B cell (primary cell): ENCODE results near the gene CDC42BPG. TPM values are rescaled to one million over a fixed set of nuclear protein-coding genes. Genes with fewer than 3 reads are reported as not detected.
A peak's percentile ranks its signal among the peaks of the same experiment; 100 is the strongest.

Experiments used
- ATAC-seq: fragments of 200-7000 bp; cut with Tn5 transposase; one replicate; pipeline ENCODE4 v1.10.0; 2021; ENCODE audit warnings: low read depth, mild to moderate bottlenecking, moderate number of reproducible peaks, moderate library complexity
- CTCF ChIA-PET: fragments of 350-600 bp; sonication (Branson Sonifier 250); formaldehyde crosslinking; loops from one replicate; lab custom pipeline; 2021; ENCODE audit warnings: antibody characterized with exemption, inconsistent platforms; lab: Charles Lee
- POLR2A ChIA-PET: fragments of 350-600 bp; sonication (Branson Sonifier 250); formaldehyde crosslinking; loops from one replicate; lab custom pipeline; 2021; ENCODE audit warnings: antibody characterized with exemption; lab: Charles Lee
- DNase-seq: peaks from one replicate; pipeline ENCODE4 v3.0.0; 2013
- H2AFZ ChIP-seq: 2 replicates; pipeline ENCODE4 v1.6.1; 2012; ENCODE audit warnings: mild to moderate bottlenecking, low read depth, low read length; ENCODE audit not compliant: insufficient read depth, poor library complexity, severe bottlenecking
- H3K27ac ChIP-seq, 2 donors: 1 replicate in 1 of 2; 2 replicates in 1 of 2; pipeline ENCODE4 v1.5.1; 2012 to 2013; ENCODE audit warnings: low read length in 2 of 2, mild to moderate bottlenecking in 2 of 2, moderate library complexity in 1 of 2
- H3K27me3 ChIP-seq, 4 experiments: fragments of 200-600 bp in 1 of 4; sonication (generic) in 1 of 4; replicated peaks in 1 of 4; 1 replicate in 2 of 4; 2 replicates in 2 of 4; pipeline versions ENCODE4 v1.6.1 to v1.7.0; 2013 to 2016; ENCODE audit warnings: low read length in 3 of 4, mild to moderate bottlenecking in 2 of 4, mixed read lengths in 1 of 4, moderate library complexity in 1 of 4; ENCODE audit not compliant: insufficient read depth in 4 of 4, control insufficient read depth in 3 of 4; ENCODE audit errors: control extremely low read depth in 1 of 4
- H3K36me3 ChIP-seq, 2 experiments: replicated peaks in 1 of 2; 1 replicate in 1 of 2; 2 replicates in 1 of 2; pipeline versions ENCODE4 v1.6.1 to v1.7.1; 2013; ENCODE audit warnings: low read length in 1 of 2; ENCODE audit not compliant: insufficient read depth in 2 of 2, control insufficient read depth in 1 of 2; ENCODE audit errors: control extremely low read depth in 1 of 2, extremely low read depth in 1 of 2
- H3K4me1 ChIP-seq, 2 donors: fragments of 200-600 bp in 1 of 2; sonication (generic) in 1 of 2; 1 replicate in 1 of 2; 2 replicates in 1 of 2; pipeline versions ENCODE4 v1.5.1 to v1.6.1; 2013 to 2017; ENCODE audit warnings: low read length in 2 of 2; ENCODE audit not compliant: control insufficient read depth in 2 of 2, insufficient read depth in 2 of 2
- H3K4me2 ChIP-seq: replicated peaks from 2 replicates; pipeline ENCODE3; 2012; ENCODE audit warnings: mild to moderate bottlenecking, low read depth, low read length; ENCODE audit not compliant: poor library complexity, severe bottlenecking
- H3K4me3 ChIP-seq, 5 experiments: fragments of 200-600 bp in 1 of 5; sonication (generic) in 1 of 5; 1 replicate in 3 of 5; 2 replicates in 2 of 5; pipeline versions ENCODE4 v1.5.1 to v1.7.0; 2011 to 2016; ENCODE audit warnings: low read length in 4 of 5, mild to moderate bottlenecking in 4 of 5, low read depth in 2 of 5, control low read depth in 1 of 5, moderate library complexity in 1 of 5; ENCODE audit not compliant: insufficient read depth in 1 of 5; ENCODE audit errors: control extremely low read depth in 1 of 5, extremely low read depth in 1 of 5
- H3K79me2 ChIP-seq: fragments of 200-600 bp; sonication (generic); one replicate; pipeline ENCODE4 v1.6.0; 2016; ENCODE audit warnings: low read length; ENCODE audit not compliant: control insufficient read depth, insufficient read depth
- H3K9ac ChIP-seq: fragments of 200-600 bp; sonication (generic); 2 replicates; pipeline ENCODE4 v1.6.1; 2017; ENCODE audit warnings: mild to moderate bottlenecking, low read length, moderate library complexity
- H3K9me3 ChIP-seq, 3 donors: one replicate each; pipeline versions ENCODE4 v1.6.1 to v1.7.1; 2013; ENCODE audit warnings: low read length in 2 of 3; ENCODE audit not compliant: control insufficient read depth in 2 of 3, insufficient read depth in 1 of 3; ENCODE audit errors: control extremely low read depth in 1 of 3
- H4K20me1 ChIP-seq: 2 replicates; pipeline ENCODE4 v1.6.0; 2012; ENCODE audit warnings: mild to moderate bottlenecking, low read length; ENCODE audit not compliant: insufficient read depth, control insufficient read depth, poor library complexity, severe bottlenecking
- H3K27ac Mint-ChIP-seq: one replicate; pipeline ENCODE4 v1.8.0; 2021; ENCODE audit warnings: mixed read lengths
- H3K27me3 Mint-ChIP-seq: one replicate; pipeline ENCODE4 v1.8.0; 2021; ENCODE audit warnings: mixed read lengths
- H3K4me1 Mint-ChIP-seq: one replicate; pipeline ENCODE4 v1.8.0; 2021; ENCODE audit warnings: mixed read lengths
- H3K4me3 Mint-ChIP-seq: one replicate; pipeline ENCODE4 v1.8.0; 2021; ENCODE audit warnings: mixed read lengths
- H3K9me3 Mint-ChIP-seq: one replicate; pipeline ENCODE4 v1.8.0; 2022; ENCODE audit warnings: mixed read lengths; ENCODE audit not compliant: insufficient read depth
- EZH2 ChIP-seq: IDR thresholded peaks from 2 replicates; pipeline ENCODE4 v1.6.1; 2012; ENCODE audit warnings: borderline replicate concordance, low read depth, mild to moderate bottlenecking, moderate library complexity, low read length; ENCODE audit not compliant: insufficient read depth, poor library complexity, severe bottlenecking
- WGBS: methylation state at CpG from one replicate; pipeline ENCODE4 v1.1.5; 2013; ENCODE audit warnings: missing lambda C conversion rate; ENCODE audit not compliant: insufficient coverage; 5-methylcytosine and 5-hydroxymethylcytosine counted together
- intact Hi-C: fragments of 100-400 bp; cut with micrococcal nuclease; formaldehyde crosslinking; loops from one replicate; pipeline ENCODE4 v1.10.0; 2022
- polyA plus RNA-seq: library from polyadenylated mRNA; depleted of rRNA; stranded (reverse); fragments of >200 nt; gene quantifications from 2 replicates; pipeline ENCODE4 v1.2.3, GENCODE V29; 2012
- total RNA-seq, 2 donors: library from RNA; stranded (reverse); fragments of 120-200 nt in 1 of 2; gene quantifications; 1 replicate in 1 of 2; 2 replicates in 1 of 2; pipeline versions ENCODE4 v1.2.3 to v1.2.4, GENCODE V29; 2013 to 2022
- TF ChIP-seq, protein P1 (sequence below): fragments of 200-600 bp; IDR thresholded peaks from one replicate; pipeline ENCODE4 v1.8.0; 2022; ENCODE audit warnings: antibody characterized with exemption, mild to moderate bottlenecking

The CDC42BPG gene
- total and polyA plus RNA-seq, 2 donors (not counting 1 experiment from before 2014, with no cell fraction given): 3.7 to 8.7 TPM

GRCh38 chr11:64843686-64844329 lies 645 bp downstream of the CDC42BPG start:
- Mint-ChIP-seq H3K4me3 (peak overlapping the region; percentile 88), H3K27me3 (no peaks in the 10 kb centered on the region), H3K9me3 (no peaks in the 10 kb centered on the region), H3K27ac (peak overlapping the region; percentile 88), H3K4me1 (peaks cover 30% of the 10 kb centered on the region)
- 47% methylated on average over 27 of the region's 27 CpGs for WGBS
- Histone ChIP-seq H4K20me1 (no peaks in the 10 kb centered on the region), H3K4me3 (peak overlapping the region in 4 of 5 experiments; percentile 26 to 62 (median 58)), H3K4me1 (peaks cover 23 to 36% of the 10 kb centered on the region in 2 donors), H2AFZ (peak overlapping the region; percentile 77), H3K9ac (peak overlapping the region; percentile 62), H3K36me3 (no peaks in the 10 kb centered on the region), H3K27me3 (no peaks in the 10 kb centered on the region), H3K79me2 (peaks cover 18% of the 10 kb centered on the region), H3K9me3 (no peaks in the 10 kb centered on the region), H3K27ac (no peak overlapping the region), H3K4me2 (peak overlapping the region; percentile 88)
- ATAC-seq (no peak), DNase-seq (no peak)
- TF ChIP-seq EZH2: no peak
- TF ChIP-seq, protein P1, sequence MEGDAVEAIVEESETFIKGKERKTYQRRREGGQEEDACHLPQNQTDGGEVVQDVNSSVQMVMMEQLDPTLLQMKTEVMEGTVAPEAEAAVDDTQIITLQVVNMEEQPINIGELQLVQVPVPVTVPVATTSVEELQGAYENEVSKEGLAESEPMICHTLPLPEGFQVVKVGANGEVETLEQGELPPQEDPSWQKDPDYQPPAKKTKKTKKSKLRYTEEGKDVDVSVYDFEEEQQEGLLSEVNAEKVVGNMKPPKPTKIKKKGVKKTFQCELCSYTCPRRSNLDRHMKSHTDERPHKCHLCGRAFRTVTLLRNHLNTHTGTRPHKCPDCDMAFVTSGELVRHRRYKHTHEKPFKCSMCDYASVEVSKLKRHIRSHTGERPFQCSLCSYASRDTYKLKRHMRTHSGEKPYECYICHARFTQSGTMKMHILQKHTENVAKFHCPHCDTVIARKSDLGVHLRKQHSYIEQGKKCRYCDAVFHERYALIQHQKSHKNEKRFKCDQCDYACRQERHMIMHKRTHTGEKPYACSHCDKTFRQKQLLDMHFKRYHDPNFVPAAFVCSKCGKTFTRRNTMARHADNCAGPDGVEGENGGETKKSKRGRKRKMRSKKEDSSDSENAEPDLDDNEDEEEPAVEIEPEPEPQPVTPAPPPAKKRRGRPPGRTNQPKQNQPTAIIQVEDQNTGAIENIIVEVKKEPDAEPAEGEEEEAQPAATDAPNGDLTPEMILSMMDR: no peak
- ChIA-PET CTCF (interaction anchor here (0.8 to 29.2 kb wide), 23 partner anchors 9 to 487 kb away, joined by 3 to 1254 read pairs (median 4); partner anchors contain the start of genes ARL2, BATF2, EHD1 and FAU), POLR2A (interaction anchor here (0.6 to 2.8 kb wide), 9 partner anchors 29 to 609 kb away, joined by 3 to 13 read pairs (median 3); partner anchors contain the start of genes RASGRP2 and SF1)
- intact Hi-C loops: loop anchor here (1.0 to 10.0 kb wide), 6 partner anchors 33 to 267 kb away; partner anchors contain the start of genes MAP4K2, MEN1, RASGRP2 and SF1
